ENCODE measurements around the gene UBE2R2.
"Not testable (repeated sequence)": the region's sequence is repeated elsewhere in the genome, so short reads cannot be mapped to it uniquely, and the experiment has no call there.

UBE2R2 gene

GRCh38 chr9:33932078-33932807 lies 115.3 kb downstream of the UBE2R2 start:
- no peak for DNase-seq

- DNase-seq: no peak
Observed at GRCh38 chr9:33934188-33934878, 117.4 kb downstream of the UBE2R2 start.

DNA sequence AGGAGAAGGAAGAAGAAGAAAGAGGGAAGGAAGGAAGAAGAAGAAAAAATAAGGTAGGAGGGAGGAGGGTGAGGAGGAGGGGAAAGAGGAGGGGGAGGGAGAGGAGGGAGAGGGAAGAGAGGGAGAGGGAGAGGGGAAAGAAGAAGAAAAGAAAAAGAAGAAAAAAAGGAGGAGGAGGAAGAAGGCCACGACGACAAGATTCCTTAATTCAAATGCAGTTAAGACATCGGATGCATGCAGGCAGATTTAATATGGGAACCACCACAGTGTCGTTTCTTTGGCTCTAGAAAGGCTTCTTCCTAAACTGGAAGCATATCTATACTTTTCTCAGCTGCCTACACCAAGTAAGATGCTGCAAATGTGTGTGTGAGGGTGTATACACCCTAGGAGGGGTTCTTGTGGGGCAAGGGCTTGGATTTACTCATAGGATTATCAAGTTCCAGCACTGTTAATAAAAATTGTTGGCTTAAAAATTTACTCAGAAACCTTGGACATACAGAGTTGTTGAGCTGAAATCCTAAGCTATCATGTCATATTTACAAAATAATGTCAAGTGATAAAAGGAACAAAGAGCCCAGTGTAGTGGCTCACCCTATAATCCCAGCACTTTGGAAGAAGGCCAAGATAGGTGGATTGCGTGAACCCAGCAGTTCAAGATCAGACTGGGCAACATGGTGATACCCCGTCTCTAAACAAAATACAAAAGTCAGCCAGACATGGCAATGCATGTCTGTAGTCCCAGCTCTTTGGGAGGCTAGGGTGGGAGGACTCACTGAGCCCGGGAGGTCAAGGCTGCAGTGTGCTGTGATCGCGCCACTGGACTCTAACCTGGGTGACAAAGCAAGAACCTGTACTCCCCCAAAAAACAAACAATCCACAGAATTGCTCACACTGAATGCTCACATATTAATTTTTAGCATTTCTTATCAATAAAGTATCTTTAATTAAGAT lies 123.2 kb downstream of the UBE2R2 start:
- no peak for DNase-seq

DNA sequence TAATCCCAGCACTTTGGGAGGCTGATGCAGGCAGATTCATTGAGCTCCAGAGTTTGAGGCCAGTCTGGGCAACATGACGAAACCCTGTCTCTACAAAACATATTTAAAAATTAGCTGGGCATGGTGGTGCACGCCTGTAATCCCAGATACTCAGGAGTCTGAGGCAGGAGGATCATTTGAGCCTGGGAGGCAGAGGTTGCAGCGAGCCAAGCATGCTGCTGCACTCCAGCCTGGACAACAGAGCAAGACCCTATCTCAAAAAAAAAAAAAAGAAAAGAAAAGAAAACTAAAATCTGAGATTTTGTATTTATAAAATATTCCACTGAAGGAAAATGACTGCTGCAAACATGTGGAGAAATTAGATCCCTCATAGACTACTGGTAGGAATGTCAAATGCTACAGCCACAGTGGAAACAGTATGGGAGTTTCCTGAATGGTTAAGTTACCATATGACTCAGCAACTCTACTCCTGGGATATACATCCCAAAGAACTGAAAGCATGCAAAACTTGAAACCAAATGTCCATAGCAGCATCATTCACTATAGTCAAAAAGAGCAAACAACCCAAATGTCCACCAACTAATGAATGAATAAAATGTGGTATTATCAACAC lies 125.6 kb downstream of the UBE2R2 start:
- DNase-seq: no peak

DNA sequence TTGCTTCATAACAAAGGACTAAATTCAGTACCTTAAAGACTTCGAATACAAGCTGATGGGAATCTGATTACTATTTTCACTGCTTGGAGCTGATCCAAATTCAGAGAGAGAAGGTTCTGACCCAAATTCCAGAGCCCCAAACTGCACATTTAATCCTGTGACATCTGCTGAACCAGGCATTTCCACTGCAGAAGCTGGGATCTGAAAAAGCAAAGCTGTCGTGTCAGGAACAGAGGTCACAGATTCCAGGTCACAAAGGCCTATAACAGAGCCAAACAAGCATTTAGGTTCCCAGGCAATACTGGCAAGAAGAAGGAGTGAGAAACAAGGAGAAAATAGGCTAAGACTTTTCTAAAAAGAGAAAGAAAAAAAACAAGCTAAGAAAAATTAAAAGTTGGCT lies 126.4 kb downstream of the UBE2R2 start:
- no peak for DNase-seq

DNA sequence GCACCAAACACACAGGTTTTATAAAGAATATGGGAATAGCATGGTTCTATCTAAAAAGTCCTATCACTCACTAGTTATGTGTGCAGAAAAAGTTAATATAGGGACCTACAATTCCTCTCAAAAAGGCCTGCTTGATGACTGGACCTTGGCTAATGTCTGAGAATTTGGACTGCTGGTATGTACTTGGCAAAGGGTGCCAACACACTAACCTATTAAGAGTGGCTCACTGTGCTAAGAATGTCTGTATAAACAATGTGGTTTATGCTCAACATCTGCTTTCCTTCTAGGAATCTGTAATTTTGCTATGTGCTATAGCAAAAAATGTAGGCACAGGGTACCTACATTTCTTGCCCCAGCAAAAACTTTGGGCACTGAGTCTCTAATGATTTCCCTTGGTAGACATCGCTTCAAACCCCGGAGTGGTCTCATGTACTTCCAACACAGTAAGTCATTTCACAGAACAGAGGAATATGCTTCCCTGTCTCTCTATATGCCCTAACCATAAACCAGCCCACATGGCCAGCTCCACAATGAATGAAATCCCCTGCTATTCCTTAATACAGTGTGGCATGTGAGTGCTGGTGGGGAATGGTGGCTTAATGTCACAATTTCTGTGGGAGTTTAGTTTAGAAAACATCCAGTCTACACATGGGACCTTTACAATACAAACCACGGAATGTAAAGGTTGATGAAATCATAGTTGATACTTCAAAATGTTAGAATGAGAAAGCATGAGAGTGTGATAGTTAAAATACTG lies 130.0 kb downstream of the UBE2R2 start:
- no peak for DNase-seq

- no peak for DNase-seq
Observed at GRCh38 chr9:33950371-33950770, 133.4 kb downstream of the UBE2R2 start.

GRCh38 chr9:33952066-33952465 lies 135.1 kb downstream of the UBE2R2 start:
- DNase-seq: no peak

GRCh38 chr9:33956544-33956943 lies 139.6 kb downstream of the UBE2R2 start:
- DNase-seq: no peak

DNA sequence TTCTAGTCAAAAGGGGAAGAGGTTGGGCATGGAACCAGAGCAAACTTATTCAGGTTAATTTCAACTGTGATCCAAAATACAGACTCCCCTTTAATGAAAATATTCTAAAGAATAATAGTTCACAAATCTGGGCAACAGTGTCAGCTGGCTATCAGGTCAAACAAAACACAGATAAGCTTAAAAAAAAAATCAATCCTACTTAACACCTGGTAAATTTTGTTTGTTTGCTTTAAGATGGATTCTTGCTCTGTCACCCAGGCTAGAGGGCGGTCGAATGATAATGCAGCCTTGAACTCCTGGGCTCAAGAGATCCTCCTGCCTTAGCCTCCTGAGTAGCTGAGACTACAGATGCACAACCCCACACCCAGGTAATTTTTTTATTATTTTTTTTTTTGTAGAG lies 142.8 kb downstream of the UBE2R2 start:
- no peak for DNase-seq

DNA sequence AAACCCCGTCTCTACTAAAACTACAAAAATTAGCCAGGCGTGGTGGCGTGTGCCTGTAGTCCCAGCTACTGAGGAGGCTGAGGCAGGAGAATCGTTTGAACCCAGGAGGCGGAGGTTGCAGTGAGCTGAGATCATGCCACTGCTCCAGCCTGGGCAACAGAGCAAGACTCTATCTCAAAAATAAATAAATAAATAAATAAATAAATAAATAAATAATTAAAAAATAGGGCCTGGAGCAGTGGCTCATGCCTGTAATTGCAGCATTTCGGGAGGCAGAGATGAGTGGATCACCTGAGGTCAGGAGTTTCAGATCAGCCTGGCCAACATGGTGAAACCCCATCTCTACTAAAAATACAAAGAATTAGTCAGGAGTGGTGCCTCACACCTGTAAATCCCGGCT lies 145.5 kb downstream of the UBE2R2 start:
- not testable (repeated sequence) for DNase-seq

DNA sequence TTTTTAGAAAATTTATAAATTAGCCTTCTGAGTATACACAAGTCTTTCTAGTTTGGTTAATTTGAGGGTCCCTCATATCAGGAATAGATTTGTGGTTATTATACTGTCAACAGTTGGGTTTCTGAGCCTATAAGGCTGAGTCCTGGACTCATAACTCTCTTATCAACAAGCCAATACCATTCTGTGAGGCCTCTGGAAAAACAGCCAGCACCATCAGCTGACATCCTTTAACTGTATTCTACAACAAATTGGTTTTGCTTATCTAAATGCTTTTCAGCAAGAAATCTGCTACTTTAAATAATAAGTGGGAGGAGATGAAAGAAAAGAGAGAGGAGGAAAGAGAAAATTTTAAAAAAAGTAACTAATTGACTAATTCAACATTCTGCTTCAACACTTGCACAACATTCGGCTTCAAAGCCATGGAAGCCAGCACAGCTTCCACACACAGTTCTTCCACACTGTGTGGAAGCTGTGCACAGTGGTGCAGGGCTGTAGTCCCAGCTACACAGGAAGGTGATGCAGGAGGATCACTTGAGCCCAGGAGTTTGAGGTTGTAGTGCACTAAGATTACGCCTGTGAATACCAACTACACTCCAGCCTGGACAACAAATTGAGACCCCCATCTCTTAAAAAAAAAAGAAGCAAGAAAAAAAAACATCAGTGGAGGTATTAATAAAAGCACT lies 147.3 kb downstream of the UBE2R2 start:
- DNase-seq: no peak
